DND-41 (cell line): ENCODE measurements around the gene MSI2.

Experiments used
- ATAC-seq: fragments of 200-7000 bp; cut with Tn5 transposase; 3 replicates; pipeline ENCODE4 v1.9.1; 2021; ENCODE audit warnings: low read depth; ENCODE audit not compliant: insufficient read depth
- DNase-seq: peaks from one replicate; pipeline ENCODE4 v3.0.0-alpha.2; 2020
- H2AFZ ChIP-seq: 2 replicates; pipeline ENCODE4 v1.6.0; 2012; ENCODE audit warnings: low read depth, low read length
- H3K27ac ChIP-seq: 2 replicates; pipeline ENCODE4 v1.5.1; 2012; ENCODE audit warnings: low read length, inconsistent platforms
- H3K27me3 ChIP-seq: fragments of 200-600 bp; sonication (generic); 2 replicates; pipeline ENCODE4 v1.6.0; 2012; ENCODE audit warnings: low read length, mild to moderate bottlenecking, inconsistent platforms; ENCODE audit not compliant: insufficient read depth, poor library complexity
- H3K36me3 ChIP-seq: 2 replicates; pipeline ENCODE4 v1.5.1; 2012; ENCODE audit warnings: low read length, inconsistent platforms; ENCODE audit not compliant: insufficient read depth
- H3K4me1 ChIP-seq: 2 replicates; pipeline ENCODE4 v1.5.1; 2012; ENCODE audit warnings: mild to moderate bottlenecking, low read length; ENCODE audit not compliant: insufficient read depth
- H3K4me2 ChIP-seq: 2 replicates; pipeline ENCODE4 v1.6.0; 2012; ENCODE audit warnings: mild to moderate bottlenecking, moderate library complexity, low read length, inconsistent platforms; ENCODE audit not compliant: insufficient read depth
- H3K4me3 ChIP-seq, 2 experiments: fragments of 200-600 bp in 1 of 2; shearing (Covaris generic) in 1 of 2; 2 replicates each; pipeline ENCODE4 v1.5.1; 2012 to 2016; ENCODE audit warnings: inconsistent platforms in 2 of 2, low read length in 2 of 2, mild to moderate bottlenecking in 2 of 2, low read depth in 1 of 2, moderate library complexity in 1 of 2
- H3K79me2 ChIP-seq: 2 replicates; pipeline ENCODE4 v1.6.0; 2012; ENCODE audit warnings: low read length, inconsistent platforms; ENCODE audit not compliant: insufficient read depth
- H3K9ac ChIP-seq: 2 replicates; pipeline ENCODE4 v1.6.0; 2012; ENCODE audit warnings: low read depth, mild to moderate bottlenecking, inconsistent platforms, low read length, moderate library complexity
- H3K9me3 ChIP-seq: 2 replicates; pipeline ENCODE4 v1.5.1; 2012; ENCODE audit warnings: low read length, moderate library complexity, mild to moderate bottlenecking, inconsistent platforms; ENCODE audit not compliant: insufficient read depth, severe bottlenecking
- H4K20me1 ChIP-seq: 2 replicates; pipeline ENCODE4 v1.6.0; 2012; ENCODE audit warnings: low read length; ENCODE audit not compliant: insufficient read depth
- CTCF ChIP-seq: IDR thresholded peaks from 2 replicates; pipeline ENCODE4 v1.5.1; 2012; ENCODE audit warnings: borderline replicate concordance, low read length, moderate library complexity, mild to moderate bottlenecking; ENCODE audit not compliant: poor library complexity, severe bottlenecking; ENCODE audit errors: extremely low read depth
- EZH2 ChIP-seq: IDR thresholded peaks from 3 replicates; pipeline ENCODE4 v1.6.1; 2012; ENCODE audit warnings: borderline replicate concordance, low read depth, mild to moderate bottlenecking, moderate library complexity, low read length, inconsistent platforms; ENCODE audit not compliant: severe bottlenecking

Gene MSI2

GRCh38 chr17:57388131-57388725 is 131.9 kb downstream of the MSI2 start:
- no peaks in the 10 kb centered on the region for H3K9me3 ChIP-seq
- no peak for ATAC-seq

GRCh38 chr17:57389473-57389872 is 133.2 kb downstream of the MSI2 start:
- Histone ChIP-seq H3K27me3 (no peaks in the 10 kb centered on the region), H3K9ac (no peak overlapping the region), H3K27ac (peak overlapping the region; percentile 58), H3K4me1 (peaks cover 11% of the 10 kb centered on the region), H2AFZ (no peak overlapping the region), H3K4me3 (no peak overlapping the region), H3K79me2 (peaks cover 100% of the 10 kb centered on the region), H3K9me3 (no peaks in the 10 kb centered on the region), H3K36me3 (peaks cover 92% of the 10 kb centered on the region), H3K4me2 (no peak overlapping the region), H4K20me1 (peaks cover 58% of the 10 kb centered on the region)
- no peak for DNase-seq
- ATAC-seq: no peak
- TF ChIP-seq CTCF (no peak), EZH2 (no peak)

More at GRCh38 chr17:57388131-57388725, 131.9 kb downstream of the MSI2 start:
- Histone ChIP-seq H3K27me3 (no peaks in the 10 kb centered on the region), H3K79me2 (peaks cover 100% of the 10 kb centered on the region), H3K36me3 (peaks cover 92% of the 10 kb centered on the region), H3K4me1 (peaks cover 6% of the 10 kb centered on the region; the same call in 1 of the 2 replicates), H4K20me1 (peaks cover 55% of the 10 kb centered on the region), H2AFZ (no peak overlapping the region), H3K4me3 (no peak overlapping the region), H3K9ac (no peak overlapping the region), H3K27ac (peak overlapping the region; percentile 54), H3K4me2 (no peak overlapping the region)
- TF ChIP-seq CTCF (no peak), EZH2 (no peak)
- DNase-seq: no peak

GRCh38 chr17:57391076-57391825 is 134.9 kb downstream of the MSI2 start:
- H2AFZ ChIP-seq: no peak overlapping the region
- H3K27me3 ChIP-seq: no peaks in the 10 kb centered on the region
- no peak for DNase-seq
- no peaks in the 10 kb centered on the region for H3K9me3 ChIP-seq
- H3K4me1 ChIP-seq: peaks cover 26% of the 10 kb centered on the region
- peaks cover 70% of the 10 kb centered on the region for H4K20me1 ChIP-seq
- no peak for ATAC-seq
- H3K4me3 ChIP-seq: no peak overlapping the region
- H3K79me2 ChIP-seq: peaks cover 100% of the 10 kb centered on the region
- H3K4me2 ChIP-seq: no peak overlapping the region
- H3K27ac ChIP-seq: peak overlapping the region; percentile 58
- H3K9ac ChIP-seq: no peak overlapping the region
- H3K36me3 ChIP-seq: peaks cover 90% of the 10 kb centered on the region
- TF ChIP-seq EZH2 (no peak), CTCF (no peak)
